CD4-positive, CD25-positive, alpha-beta regulatory T cell (primary cell): ENCODE data around the gene MPP2. TPM values are rescaled to one million over a fixed set of nuclear protein-coding genes. Genes with fewer than 3 reads are reported as not detected.

ENCODE experiments used
- ATAC-seq, 2 donors: fragments of 150-1000 bp; cut with Tn5 transposase; one replicate each; pipeline ENCODE4 v1.10.0; 2021; ENCODE audit warnings: low read depth in 2 of 2, moderate number of reproducible peaks in 2 of 2, moderate library complexity in 1 of 2
- DNase-seq, 3 donors: peaks; one replicate each; pipeline versions ENCODE4 v3.0.0 to v3.0.0-alpha.2; 2012 to 2022; ENCODE audit warnings: mixed read lengths in 1 of 3
- H3K27ac ChIP-seq: one replicate; pipeline ENCODE4 v1.7.0; 2013; ENCODE audit warnings: mild to moderate bottlenecking, low read length; ENCODE audit not compliant: insufficient read depth, poor library complexity, severe bottlenecking
- H3K27me3 ChIP-seq: one replicate; pipeline ENCODE4 v1.7.0; 2013; ENCODE audit warnings: low read length; ENCODE audit not compliant: control insufficient read depth, insufficient read depth
- H3K36me3 ChIP-seq: one replicate; pipeline ENCODE4 v1.7.0; 2013; ENCODE audit warnings: mild to moderate bottlenecking, low read length, moderate library complexity; ENCODE audit not compliant: control insufficient read depth, insufficient read depth
- H3K4me1 ChIP-seq: 2 replicates; pipeline ENCODE4 v1.7.0; 2013; ENCODE audit warnings: mild to moderate bottlenecking, low read length; ENCODE audit not compliant: insufficient read depth, control insufficient read depth, poor library complexity, severe bottlenecking
- H3K4me3 ChIP-seq: one replicate; pipeline ENCODE4 v1.7.0; 2013; ENCODE audit warnings: low read depth, mild to moderate bottlenecking, low read length, moderate library complexity
- H3K9me3 ChIP-seq, 2 experiments: 1 replicate in 1 of 2; 2 replicates in 1 of 2; pipeline ENCODE4 v1.7.0; 2013; ENCODE audit warnings: low read length in 2 of 2, mild to moderate bottlenecking in 1 of 2, moderate library complexity in 1 of 2; ENCODE audit not compliant: control insufficient read depth in 2 of 2
- H3K27ac Mint-ChIP-seq, 3 donors: one replicate each; pipeline ENCODE4 v1.8.0; 2020 to 2022; ENCODE audit warnings: mild to moderate bottlenecking in 3 of 3, mixed read lengths in 3 of 3, moderate library complexity in 2 of 3
- H3K27me3 Mint-ChIP-seq: one replicate; pipeline ENCODE4 v1.8.0; 2022; ENCODE audit warnings: mild to moderate bottlenecking, mixed read lengths
- H3K36me3 Mint-ChIP-seq: one replicate; pipeline ENCODE4 v1.8.0; 2020; ENCODE audit warnings: mixed read lengths
- H3K4me1 Mint-ChIP-seq, 4 donors: one replicate each; pipeline ENCODE4 v1.8.0; 2020 to 2022; ENCODE audit warnings: mixed read lengths in 4 of 4, mild to moderate bottlenecking in 1 of 4
- H3K4me3 Mint-ChIP-seq, 4 donors: one replicate each; pipeline ENCODE4 v1.8.0; 2020 to 2022; ENCODE audit warnings: mild to moderate bottlenecking in 4 of 4, mixed read lengths in 4 of 4, moderate library complexity in 3 of 4
- H3K9me3 Mint-ChIP-seq, 7 donors: one replicate each; pipeline ENCODE4 v1.8.0; 2020 to 2022; ENCODE audit warnings: mixed read lengths in 7 of 7, mild to moderate bottlenecking in 3 of 7, moderate library complexity in 2 of 7
- polyA plus RNA-seq, 4 donors: library from polyadenylated mRNA; unstranded; fragments of 300-500 nt; fragmentation: Illumina TruSeq; gene quantifications; one replicate each; pipeline ENCODE4 v1.2.3, GENCODE V29; 2021
- total RNA-seq: library from RNA; stranded (reverse); gene quantifications from one replicate; pipeline ENCODE4 v1.2.3, GENCODE V29; 2022

The MPP2 gene
- total and polyA plus RNA-seq, 5 donors from 2014 or later: 0.47 to 1.6 TPM; not detected in 3

GRCh38 chr17:43877451-43878155, 29.7 kb downstream of the MPP2 start:
- peaks cover 4% of the 10 kb centered on the region for H3K27me3 Mint-ChIP-seq
- no peak overlapping the region for H3K4me3 Mint-ChIP-seq
- no peak overlapping the region for H3K27ac ChIP-seq
- ATAC-seq (no peak), DNase-seq (no peak)
- H3K27me3 ChIP-seq: no peaks in the 10 kb centered on the region
- H3K36me3 ChIP-seq: no peaks in the 10 kb centered on the region
- no peaks in the 10 kb centered on the region for H3K9me3 ChIP-seq
- H3K36me3 Mint-ChIP-seq: no peaks in the 10 kb centered on the region
- H3K27ac Mint-ChIP-seq: no peak overlapping the region
- H3K4me1 ChIP-seq: no peaks in the 10 kb centered on the region
- no peak overlapping the region for H3K4me3 ChIP-seq
- no peaks in the 10 kb centered on the region for H3K9me3 Mint-ChIP-seq
- H3K4me1 Mint-ChIP-seq: peaks cover 0 to 3% (median 0%) of the 10 kb centered on the region in 4 donors

- Histone ChIP-seq H3K4me1 (no peaks in the 10 kb centered on the region), H3K9me3 (no peaks in the 10 kb centered on the region), H3K27me3 (no peaks in the 10 kb centered on the region), H3K27ac (no peak overlapping the region), H3K4me3 (no peak overlapping the region), H3K36me3 (no peaks in the 10 kb centered on the region)
- Mint-ChIP-seq H3K36me3 (no peaks in the 10 kb centered on the region), H3K9me3 (no peaks in the 10 kb centered on the region), H3K4me1 (peaks cover 0 to 3% (median 0%) of the 10 kb centered on the region in 4 donors), H3K27ac (no peak overlapping the region), H3K4me3 (no peak overlapping the region), H3K27me3 (peaks cover 4% of the 10 kb centered on the region)
- DNase-seq (no peak), ATAC-seq (no peak)
Measured at GRCh38 chr17:43877031-43877430, 30.3 kb downstream of the MPP2 start.

- Histone ChIP-seq H3K27ac (no peak overlapping the region), H3K4me3 (no peak overlapping the region), H3K9me3 (no peaks in the 10 kb centered on the region), H3K4me1 (no peaks in the 10 kb centered on the region), H3K27me3 (no peaks in the 10 kb centered on the region), H3K36me3 (no peaks in the 10 kb centered on the region)
- Mint-ChIP-seq H3K4me1 (peaks cover 0 to 3% (median 0%) of the 10 kb centered on the region in 4 donors), H3K9me3 (no peaks in the 10 kb centered on the region), H3K27me3 (peaks cover 12% of the 10 kb centered on the region), H3K36me3 (no peaks in the 10 kb centered on the region), H3K4me3 (no peak overlapping the region), H3K27ac (no peak overlapping the region)
- no peak for ATAC-seq
- DNase-seq: no peak
Measured at GRCh38 chr17:43875476-43876147, 31.7 kb downstream of the MPP2 start.

GRCh38 chr17:43874293-43874692, 33.0 kb downstream of the MPP2 start:
- Mint-ChIP-seq H3K27ac (no peak overlapping the region), H3K4me1 (peaks cover 0 to 3% (median 0%) of the 10 kb centered on the region in 4 donors), H3K4me3 (no peak overlapping the region), H3K36me3 (no peaks in the 10 kb centered on the region), H3K9me3 (no peaks in the 10 kb centered on the region), H3K27me3 (peaks cover 21% of the 10 kb centered on the region)
- H3K27me3 ChIP-seq: no peaks in the 10 kb centered on the region
- H3K36me3 ChIP-seq: no peaks in the 10 kb centered on the region
- H3K4me1 ChIP-seq: no peaks in the 10 kb centered on the region
- DNase-seq: no peak
- ATAC-seq: no peak
- H3K9me3 ChIP-seq: no peaks in the 10 kb centered on the region
- no peak overlapping the region for H3K27ac ChIP-seq
- H3K4me3 ChIP-seq: no peak overlapping the region

- no peak overlapping the region for H3K4me3 Mint-ChIP-seq
- H3K36me3 ChIP-seq: no peaks in the 10 kb centered on the region
- H3K9me3 Mint-ChIP-seq: peaks cover 0 to under 1% (median 0%) of the 10 kb centered on the region in 7 donors
- no peak for DNase-seq
- H3K27ac ChIP-seq: no peak overlapping the region
- peaks cover 0 to 2% (median 0%) of the 10 kb centered on the region in 4 donors for H3K4me1 Mint-ChIP-seq
- peaks cover 21% of the 10 kb centered on the region for H3K27me3 Mint-ChIP-seq
- no peaks in the 10 kb centered on the region for H3K4me1 ChIP-seq
- H3K27ac Mint-ChIP-seq: no peak overlapping the region
- no peak overlapping the region for H3K4me3 ChIP-seq
- no peak for ATAC-seq
- H3K9me3 ChIP-seq: no peaks in the 10 kb centered on the region
- no peaks in the 10 kb centered on the region for H3K36me3 Mint-ChIP-seq
- H3K27me3 ChIP-seq: no peaks in the 10 kb centered on the region
Measured at GRCh38 chr17:43873815-43874214, 33.5 kb downstream of the MPP2 start.

GRCh38 chr17:43873091-43873490, 34.2 kb downstream of the MPP2 start:
- Histone ChIP-seq H3K36me3 (no peaks in the 10 kb centered on the region), H3K27me3 (no peaks in the 10 kb centered on the region), H3K4me1 (no peaks in the 10 kb centered on the region), H3K9me3 (no peaks in the 10 kb centered on the region), H3K27ac (no peak overlapping the region), H3K4me3 (no peak overlapping the region)
- no peak overlapping the region for H3K27ac Mint-ChIP-seq
- no peaks in the 10 kb centered on the region for H3K4me1 Mint-ChIP-seq
- no peaks in the 10 kb centered on the region for H3K36me3 Mint-ChIP-seq
- H3K27me3 Mint-ChIP-seq: peaks cover 25% of the 10 kb centered on the region
- DNase-seq (no peak), ATAC-seq (no peak)
- no peak overlapping the region for H3K4me3 Mint-ChIP-seq
- peaks cover 0 to 2% (median 0%) of the 10 kb centered on the region in 7 donors for H3K9me3 Mint-ChIP-seq

GRCh38 chr17:43871946-43872690, 35.2 kb downstream of the MPP2 start:
- Mint-ChIP-seq H3K36me3 (no peaks in the 10 kb centered on the region), H3K9me3 (peaks cover 0 to 2% (median 0%) of the 10 kb centered on the region in 7 donors), H3K4me1 (no peaks in the 10 kb centered on the region), H3K4me3 (no peak overlapping the region), H3K27me3 (peaks cover 34% of the 10 kb centered on the region), H3K27ac (no peak overlapping the region)
- Histone ChIP-seq H3K9me3 (no peaks in the 10 kb centered on the region), H3K27ac (no peak overlapping the region), H3K27me3 (no peaks in the 10 kb centered on the region), H3K4me3 (no peak overlapping the region), H3K36me3 (no peaks in the 10 kb centered on the region), H3K4me1 (no peaks in the 10 kb centered on the region)
- ATAC-seq (no peak), DNase-seq (no peak)
